ENCODE data around the gene PACRG.

PACRG gene

DNA sequence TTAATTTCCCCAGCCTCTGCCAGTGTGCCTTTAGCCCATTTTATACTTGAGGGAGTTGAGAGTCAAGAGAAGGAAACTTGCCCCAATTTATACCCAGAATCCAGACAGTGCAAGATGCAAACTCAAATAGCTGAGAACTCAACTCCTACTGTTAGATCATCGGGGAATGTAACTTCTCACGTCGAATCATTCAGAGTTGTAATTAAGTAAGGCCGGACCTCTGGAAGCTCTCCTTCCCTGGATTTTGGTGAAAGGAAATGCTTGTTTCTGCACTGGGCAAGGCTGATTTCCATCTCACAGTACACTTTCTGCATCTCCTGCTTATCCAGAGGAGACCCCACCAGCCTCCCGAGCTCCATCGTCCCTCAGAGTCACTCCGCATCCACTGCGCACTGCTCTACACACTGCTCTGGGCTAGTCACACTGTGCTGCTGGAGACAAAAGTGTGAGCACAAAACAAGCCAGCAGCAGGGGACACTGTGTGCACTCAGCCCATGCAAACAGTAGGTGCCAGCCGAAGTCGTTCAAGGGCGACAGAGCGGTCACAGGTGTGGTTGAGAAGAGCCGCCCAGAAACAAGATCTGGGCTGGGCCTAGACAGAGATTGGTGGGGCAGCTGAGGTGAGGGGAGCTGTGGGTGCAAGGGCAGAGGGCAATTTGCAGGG lies 536.4 kb downstream of the PACRG start:
- TF ChIP-seq PPARA (CRISPR knock-in tag; IDR thresholded peaks at IDR 0.05; ENCODE audit: borderline replicate concordance) (no peak), TOX (CRISPR knock-in tag; IDR thresholded peaks at IDR 0.05; ENCODE audit: borderline replicate concordance) (no peak), ARNTL (CRISPR knock-in tag; IDR thresholded peaks at IDR 0.05; ENCODE audit: borderline replicate concordance, low read depth) (no peak), ZNF565 (CRISPR knock-in tag; conservative IDR thresholded peaks at IDR 0.05; ENCODE audit: low read depth) (no peak), RARB (CRISPR knock-in tag; IDR thresholded peaks at IDR 0.05) (no peak), GLIS3 (CRISPR knock-in tag; IDR thresholded peaks at IDR 0.05) (no peak), OSR1 (CRISPR knock-in tag; IDR thresholded peaks at IDR 0.05) (no peak), ISL1 (CRISPR knock-in tag; IDR thresholded peaks at IDR 0.05) (no peak), ZFP3 (CRISPR knock-in tag; IDR thresholded peaks at IDR 0.05) (no peak)
- TF ChIP-seq, protein P1, sequence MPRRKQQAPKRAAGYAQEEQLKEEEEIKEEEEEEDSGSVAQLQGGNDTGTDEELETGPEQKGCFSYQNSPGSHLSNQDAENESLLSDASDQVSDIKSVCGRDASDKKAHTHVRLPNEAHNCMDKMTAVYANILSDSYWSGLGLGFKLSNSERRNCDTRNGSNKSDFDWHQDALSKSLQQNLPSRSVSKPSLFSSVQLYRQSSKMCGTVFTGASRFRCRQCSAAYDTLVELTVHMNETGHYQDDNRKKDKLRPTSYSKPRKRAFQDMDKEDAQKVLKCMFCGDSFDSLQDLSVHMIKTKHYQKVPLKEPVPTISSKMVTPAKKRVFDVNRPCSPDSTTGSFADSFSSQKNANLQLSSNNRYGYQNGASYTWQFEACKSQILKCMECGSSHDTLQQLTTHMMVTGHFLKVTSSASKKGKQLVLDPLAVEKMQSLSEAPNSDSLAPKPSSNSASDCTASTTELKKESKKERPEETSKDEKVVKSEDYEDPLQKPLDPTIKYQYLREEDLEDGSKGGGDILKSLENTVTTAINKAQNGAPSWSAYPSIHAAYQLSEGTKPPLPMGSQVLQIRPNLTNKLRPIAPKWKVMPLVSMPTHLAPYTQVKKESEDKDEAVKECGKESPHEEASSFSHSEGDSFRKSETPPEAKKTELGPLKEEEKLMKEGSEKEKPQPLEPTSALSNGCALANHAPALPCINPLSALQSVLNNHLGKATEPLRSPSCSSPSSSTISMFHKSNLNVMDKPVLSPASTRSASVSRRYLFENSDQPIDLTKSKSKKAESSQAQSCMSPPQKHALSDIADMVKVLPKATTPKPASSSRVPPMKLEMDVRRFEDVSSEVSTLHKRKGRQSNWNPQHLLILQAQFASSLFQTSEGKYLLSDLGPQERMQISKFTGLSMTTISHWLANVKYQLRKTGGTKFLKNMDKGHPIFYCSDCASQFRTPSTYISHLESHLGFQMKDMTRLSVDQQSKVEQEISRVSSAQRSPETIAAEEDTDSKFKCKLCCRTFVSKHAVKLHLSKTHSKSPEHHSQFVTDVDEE (CRISPR knock-in tag; IDR thresholded peaks at IDR 0.05) = no peak
- TF ChIP-seq, protein P2, sequence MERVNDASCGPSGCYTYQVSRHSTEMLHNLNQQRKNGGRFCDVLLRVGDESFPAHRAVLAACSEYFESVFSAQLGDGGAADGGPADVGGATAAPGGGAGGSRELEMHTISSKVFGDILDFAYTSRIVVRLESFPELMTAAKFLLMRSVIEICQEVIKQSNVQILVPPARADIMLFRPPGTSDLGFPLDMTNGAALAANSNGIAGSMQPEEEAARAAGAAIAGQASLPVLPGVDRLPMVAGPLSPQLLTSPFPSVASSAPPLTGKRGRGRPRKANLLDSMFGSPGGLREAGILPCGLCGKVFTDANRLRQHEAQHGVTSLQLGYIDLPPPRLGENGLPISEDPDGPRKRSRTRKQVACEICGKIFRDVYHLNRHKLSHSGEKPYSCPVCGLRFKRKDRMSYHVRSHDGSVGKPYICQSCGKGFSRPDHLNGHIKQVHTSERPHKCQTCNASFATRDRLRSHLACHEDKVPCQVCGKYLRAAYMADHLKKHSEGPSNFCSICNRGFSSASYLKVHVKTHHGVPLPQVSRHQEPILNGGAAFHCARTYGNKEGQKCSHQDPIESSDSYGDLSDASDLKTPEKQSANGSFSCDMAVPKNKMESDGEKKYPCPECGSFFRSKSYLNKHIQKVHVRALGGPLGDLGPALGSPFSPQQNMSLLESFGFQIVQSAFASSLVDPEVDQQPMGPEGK (CRISPR knock-in tag; IDR thresholded peaks at IDR 0.05; ENCODE audit: borderline replicate concordance) = no peak
- ATAC-seq = no peak

DNA sequence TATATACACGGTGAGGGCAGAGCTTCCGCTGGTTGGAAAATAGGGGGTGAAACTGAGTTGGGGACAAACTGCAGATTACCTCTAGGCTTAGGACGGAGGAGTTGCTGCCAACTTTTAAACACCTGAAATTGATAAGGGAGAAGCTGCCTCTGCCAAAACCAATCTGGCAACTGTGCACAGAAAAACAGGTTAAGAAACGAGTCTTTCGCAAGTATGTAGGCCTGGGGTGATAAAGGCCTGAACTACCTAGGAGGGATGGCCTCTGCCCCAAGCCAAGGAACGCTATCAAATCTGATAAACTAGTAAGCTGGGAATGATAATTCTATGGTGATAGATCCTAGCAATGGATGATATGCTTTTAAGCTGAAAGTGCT lies 536.9 kb downstream of the PACRG start:
- no peak for TF ChIP-seq OSR1 (CRISPR knock-in tag; IDR thresholded peaks at IDR 0.05)
- TF ChIP-seq ZNF8 (CRISPR knock-in tag; IDR thresholded peaks at IDR 0.05) = no peak
- no peak for TF ChIP-seq CSDC2 (CRISPR knock-in tag; IDR thresholded peaks at IDR 0.05)
- no peak for TF ChIP-seq ZC3H10 (CRISPR knock-in tag; IDR thresholded peaks at IDR 0.05)
- no peak for TF ChIP-seq ZFP30 (CRISPR knock-in tag; IDR thresholded peaks at IDR 0.05)
- TF ChIP-seq ZFP3 (CRISPR knock-in tag; IDR thresholded peaks at IDR 0.05) = no peak
- no peak for TF ChIP-seq ARNTL (CRISPR knock-in tag; IDR thresholded peaks at IDR 0.05; ENCODE audit: borderline replicate concordance, low read depth)
- no peak for TF ChIP-seq TOX (CRISPR knock-in tag; IDR thresholded peaks at IDR 0.05; ENCODE audit: borderline replicate concordance)
- no peak for TF ChIP-seq ZNF565 (CRISPR knock-in tag; conservative IDR thresholded peaks at IDR 0.05; ENCODE audit: low read depth)
- no peak for TF ChIP-seq ESRRG (CRISPR knock-in tag; IDR thresholded peaks at IDR 0.05)
- TF ChIP-seq SNAI2 (CRISPR knock-in tag; IDR thresholded peaks at IDR 0.05) = no peak
- TF ChIP-seq ISL1 (CRISPR knock-in tag; IDR thresholded peaks at IDR 0.05) = no peak
- no peak for TF ChIP-seq RARB (CRISPR knock-in tag; IDR thresholded peaks at IDR 0.05)
- TF ChIP-seq ZNF70 (CRISPR knock-in tag; IDR thresholded peaks at IDR 0.05) = no peak
- TF ChIP-seq, protein P1 (CRISPR knock-in tag; IDR thresholded peaks at IDR 0.05) = no peak
- TF ChIP-seq, protein P2 (CRISPR knock-in tag; IDR thresholded peaks at IDR 0.05; ENCODE audit: borderline replicate concordance) = no peak
- TF ChIP-seq, protein P3, sequence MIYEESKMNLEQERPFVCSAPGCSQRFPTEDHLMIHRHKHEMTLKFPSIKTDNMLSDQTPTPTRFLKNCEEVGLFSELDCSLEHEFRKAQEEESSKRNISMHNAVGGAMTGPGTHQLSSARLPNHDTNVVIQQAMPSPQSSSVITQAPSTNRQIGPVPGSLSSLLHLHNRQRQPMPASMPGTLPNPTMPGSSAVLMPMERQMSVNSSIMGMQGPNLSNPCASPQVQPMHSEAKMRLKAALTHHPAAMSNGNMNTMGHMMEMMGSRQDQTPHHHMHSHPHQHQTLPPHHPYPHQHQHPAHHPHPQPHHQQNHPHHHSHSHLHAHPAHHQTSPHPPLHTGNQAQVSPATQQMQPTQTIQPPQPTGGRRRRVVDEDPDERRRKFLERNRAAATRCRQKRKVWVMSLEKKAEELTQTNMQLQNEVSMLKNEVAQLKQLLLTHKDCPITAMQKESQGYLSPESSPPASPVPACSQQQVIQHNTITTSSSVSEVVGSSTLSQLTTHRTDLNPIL (CRISPR knock-in tag; IDR thresholded peaks at IDR 0.05; ENCODE audit: low read depth) = no peak

More for the DNA sequence above, 536.9 kb downstream of the PACRG start:
- no peak for ATAC-seq
